T-cell (primary cell): ENCODE measurements around the gene RER1. TPM values are rescaled to one million over a fixed set of nuclear protein-coding genes. Genes with fewer than 3 reads are reported as not detected.

Experiments
- ATAC-seq, 4 experiments: fragments of 200-7000 bp in 3 of 4; fragments of 150-1000 bp in 1 of 4; cut with Tn5 transposase; replicated peaks in 1 of 4; 1 replicate in 3 of 4; 2 replicates in 1 of 4; pipeline ENCODE4 v1.10.0; 2021; ENCODE audit warnings: moderate library complexity in 3 of 4, mild to moderate bottlenecking in 2 of 4, moderate number of reproducible peaks in 1 of 4
- CTCF ChIA-PET, 2 donors: fragments of 300-600 bp; sonication (Branson Sonifier 250); formaldehyde crosslinking; loops; one replicate each; lab custom pipeline; 2022; ENCODE audit warnings: antibody characterized with exemption in 2 of 2; lab: Charles Lee
- POLR2A ChIA-PET, 2 donors: fragments of 300-600 bp; sonication (Branson Sonifier 250); formaldehyde crosslinking; loops; one replicate each; lab custom pipeline; 2022; ENCODE audit warnings: antibody characterized with exemption in 2 of 2; lab: Charles Lee
- DNase-seq, 35 experiments: peaks; one replicate each; pipeline versions ENCODE4 v3.0.0 to v3.0.0-alpha.2; 2013 to 2023
- H3K27ac ChIP-seq: one replicate; pipeline ENCODE4 v1.5.1; 2013; ENCODE audit warnings: low read length
- H3K27me3 ChIP-seq, 2 experiments: replicated peaks in 1 of 2; 1 replicate in 1 of 2; 2 replicates in 1 of 2; pipeline versions ENCODE4 v1.6.1 to v1.7.0; 2013; ENCODE audit warnings: low read length in 1 of 2, mixed read lengths in 1 of 2; ENCODE audit not compliant: control insufficient read depth in 2 of 2, insufficient read depth in 2 of 2; ENCODE audit errors: extremely low read depth in 1 of 2
- H3K36me3 ChIP-seq, 2 donors: 1 replicate in 1 of 2; 2 replicates in 1 of 2; pipeline versions ENCODE4 v1.6.1 to v1.7.0; 2013; ENCODE audit warnings: low read length in 1 of 2; ENCODE audit not compliant: control insufficient read depth in 2 of 2, insufficient read depth in 1 of 2; ENCODE audit errors: extremely low read depth in 1 of 2
- H3K4me1 ChIP-seq, 2 experiments: 1 replicate in 1 of 2; 2 replicates in 1 of 2; pipeline versions ENCODE4 v1.6.1 to v1.7.0; 2013; ENCODE audit warnings: low read length in 2 of 2, mixed read lengths in 1 of 2; ENCODE audit not compliant: insufficient read depth in 2 of 2, control insufficient read depth in 1 of 2; ENCODE audit errors: extremely low read depth in 1 of 2
- H3K4me3 ChIP-seq, 2 donors: 1 replicate in 1 of 2; 2 replicates in 1 of 2; pipeline versions ENCODE4 v1.5.1 to v1.7.0; 2013; ENCODE audit warnings: mild to moderate bottlenecking in 2 of 2, low read length in 1 of 2, moderate library complexity in 1 of 2; ENCODE audit not compliant: control insufficient read depth in 1 of 2; ENCODE audit errors: extremely low read depth in 1 of 2
- H3K9me3 ChIP-seq: 2 replicates; pipeline ENCODE4 v1.7.0; 2013
- H3K27ac Mint-ChIP-seq, 2 donors: one replicate each; pipeline ENCODE4 v1.8.0; 2020 to 2021; ENCODE audit warnings: mild to moderate bottlenecking in 2 of 2, mixed read lengths in 2 of 2
- H3K27me3 Mint-ChIP-seq, 2 donors: one replicate each; pipeline ENCODE4 v1.8.0; 2021 to 2022; ENCODE audit warnings: mixed read lengths in 2 of 2
- H3K36me3 Mint-ChIP-seq: one replicate; pipeline ENCODE4 v1.8.0; 2021; ENCODE audit warnings: mixed read lengths
- H3K4me1 Mint-ChIP-seq, 3 donors: one replicate each; pipeline ENCODE4 v1.8.0; 2020 to 2022; ENCODE audit warnings: mixed read lengths in 3 of 3, mild to moderate bottlenecking in 1 of 3
- H3K4me3 Mint-ChIP-seq, 3 donors: one replicate each; pipeline ENCODE4 v1.8.0; 2020 to 2022; ENCODE audit warnings: mild to moderate bottlenecking in 3 of 3, mixed read lengths in 3 of 3, moderate library complexity in 3 of 3
- H3K9me3 Mint-ChIP-seq, 3 donors: one replicate each; pipeline ENCODE4 v1.8.0; 2020 to 2022; ENCODE audit warnings: mixed read lengths in 3 of 3
- WGBS: methylation state at CpG from one replicate; pipeline ENCODE4 v1.1.5; 2013; ENCODE audit warnings: missing lambda C conversion rate; ENCODE audit not compliant: insufficient coverage; 5-methylcytosine and 5-hydroxymethylcytosine counted together
- total RNA-seq, 35 experiments: library from RNA in 6 of 35; stranded (reverse) in 6 of 35; fragments of 120-200 nt in 1 of 35; gene quantifications; one replicate each; pipeline versions ENCODE4 v1.2.1 to v1.2.4 and lab custom pipeline; 2013 to 2026

The RER1 gene
- total RNA-seq, 5 donors from 2014 or later (not counting 1 experiment from before 2014, with no cell fraction given): 84.3 to 129 (median 125) TPM

- Histone ChIP-seq H3K4me3 (no peak overlapping the region), H3K4me1 (no peaks in the 10 kb centered on the region), H3K36me3 (no peaks in the 10 kb centered on the region), H3K9me3 (no peaks in the 10 kb centered on the region), H3K27ac (no peak overlapping the region), H3K27me3 (peaks cover 0 to 15% of the 10 kb centered on the region in 2 experiments)
- ChIA-PET CTCF (no interaction called here), POLR2A (no interaction called here)
- H3K4me1 Mint-ChIP-seq: no peaks in the 10 kb centered on the region
- H3K4me3 Mint-ChIP-seq: no peak overlapping the region
- peaks cover 5% of the 10 kb centered on the region for H3K36me3 Mint-ChIP-seq
- ATAC-seq: no peak
- no peak for DNase-seq
- no peak overlapping the region for H3K27ac Mint-ChIP-seq
- no peaks in the 10 kb centered on the region for H3K9me3 Mint-ChIP-seq
- H3K27me3 Mint-ChIP-seq: no peaks in the 10 kb centered on the region
- WGBS: 87% methylated on average over 19 of the region's 20 CpGs
These were observed 17.9 kb upstream of the RER1 start for GRCh38 chr1:2373551-2374251.

GRCh38 chr1:2374252-2375155 lies 17.1 kb upstream of the RER1 start:
- 78% methylated on average over 4 of the region's 17 CpGs for WGBS
- no peak overlapping the region for H3K4me3 ChIP-seq
- H3K9me3 ChIP-seq: no peaks in the 10 kb centered on the region

DNA sequence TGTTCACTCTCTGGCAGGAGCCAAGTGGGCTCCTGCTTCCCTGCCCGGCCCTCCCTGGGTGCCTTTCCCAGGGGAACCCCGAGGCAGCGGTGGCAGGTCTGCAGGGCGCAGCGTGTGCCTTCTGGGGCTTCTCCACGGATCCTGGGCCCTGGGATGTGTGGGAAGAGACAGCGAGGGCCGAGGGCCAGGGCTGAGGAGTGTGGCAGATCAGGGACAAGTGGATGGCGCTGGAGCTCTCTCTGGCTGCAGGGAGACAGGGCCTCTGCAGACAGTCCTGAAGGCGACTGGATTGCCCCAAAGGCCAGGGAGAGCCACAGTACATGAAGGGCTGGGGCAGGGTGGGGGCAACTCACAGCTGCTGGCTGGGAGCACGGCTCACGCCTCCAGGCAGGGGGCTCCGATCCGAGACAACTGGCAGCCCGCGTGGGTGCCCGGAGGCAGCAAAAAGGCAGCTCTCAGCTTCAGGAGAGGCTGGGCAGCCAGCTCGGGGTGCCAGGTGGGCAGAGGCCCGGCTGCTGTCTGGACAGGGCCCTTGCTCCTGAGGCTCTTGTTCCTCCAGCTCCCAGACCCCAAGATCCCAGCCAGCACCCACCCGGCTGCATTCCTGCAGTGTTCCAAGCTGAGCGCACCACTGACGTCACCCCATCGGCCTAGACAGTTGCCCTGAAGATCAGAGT lies 16.3 kb upstream of the RER1 start:
- Mint-ChIP-seq H3K4me3 (no peak overlapping the region), H3K27me3 (no peaks in the 10 kb centered on the region), H3K4me1 (no peaks in the 10 kb centered on the region), H3K36me3 (peaks cover 2% of the 10 kb centered on the region), H3K27ac (no peak overlapping the region), H3K9me3 (no peaks in the 10 kb centered on the region)
- ATAC-seq (no peak), DNase-seq (no peak)
- Histone ChIP-seq H3K27me3 (peaks cover 0 to 15% of the 10 kb centered on the region in 2 experiments), H3K36me3 (no peaks in the 10 kb centered on the region), H3K9me3 (no peaks in the 10 kb centered on the region), H3K27ac (no peak overlapping the region), H3K4me3 (no peak overlapping the region), H3K4me1 (no peaks in the 10 kb centered on the region)
- WGBS: 84% methylated on average over 23 of the region's 23 CpGs
- POLR2A ChIA-PET: no interaction called here
- CTCF ChIA-PET: no interaction called here

More at GRCh38 chr1:2374252-2375155, 17.1 kb upstream of the RER1 start:
- no peaks in the 10 kb centered on the region for H3K4me1 Mint-ChIP-seq
- no peaks in the 10 kb centered on the region for H3K9me3 Mint-ChIP-seq
- ATAC-seq (no peak), DNase-seq (no peak)
- no peak overlapping the region for H3K4me3 Mint-ChIP-seq
- no peaks in the 10 kb centered on the region for H3K27me3 Mint-ChIP-seq
- no peak overlapping the region for H3K27ac Mint-ChIP-seq
- H3K36me3 Mint-ChIP-seq: peaks cover 5% of the 10 kb centered on the region
- Histone ChIP-seq H3K27ac (no peak overlapping the region), H3K4me1 (no peaks in the 10 kb centered on the region), H3K27me3 (peaks cover 0 to 15% of the 10 kb centered on the region in 2 experiments), H3K36me3 (no peaks in the 10 kb centered on the region)
- CTCF ChIA-PET: no interaction called here
- POLR2A ChIA-PET: no interaction called here

DNA sequence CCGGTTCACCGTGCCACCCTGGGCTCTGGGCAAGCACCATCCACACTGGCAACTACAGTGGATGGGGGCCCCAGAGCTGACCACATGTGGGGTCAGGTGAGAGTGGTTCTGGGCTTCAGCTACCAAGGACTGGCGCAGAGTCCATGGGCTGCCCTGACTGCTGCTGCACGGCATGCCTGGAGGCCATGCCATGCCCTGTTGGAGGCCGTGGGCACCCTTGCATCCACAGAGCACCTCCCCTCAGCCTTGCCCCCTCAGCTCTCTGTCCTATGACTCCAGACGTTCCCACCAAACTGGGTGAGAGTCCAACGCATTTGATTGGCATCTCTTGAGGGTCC lies 15.7 kb upstream of the RER1 start:
- no peak overlapping the region for H3K27ac ChIP-seq
- ChIA-PET CTCF (no interaction called here), POLR2A (no interaction called here)
- no peak for DNase-seq
- H3K27ac Mint-ChIP-seq: no peak overlapping the region
- no peaks in the 10 kb centered on the region for H3K36me3 ChIP-seq
- WGBS: 76% methylated on average over 7 of the region's 7 CpGs
- H3K4me3 Mint-ChIP-seq: no peak overlapping the region
- no peaks in the 10 kb centered on the region for H3K9me3 Mint-ChIP-seq
- H3K27me3 Mint-ChIP-seq: no peaks in the 10 kb centered on the region
- no peaks in the 10 kb centered on the region for H3K9me3 ChIP-seq
- H3K27me3 ChIP-seq: peaks cover 0 to 15% of the 10 kb centered on the region in 2 experiments
- ATAC-seq: no peak
- H3K4me1 ChIP-seq: no peaks in the 10 kb centered on the region
- no peaks in the 10 kb centered on the region for H3K4me1 Mint-ChIP-seq
- no peak overlapping the region for H3K4me3 ChIP-seq
- peaks cover 2% of the 10 kb centered on the region for H3K36me3 Mint-ChIP-seq

- H3K36me3 Mint-ChIP-seq: no peaks in the 10 kb centered on the region
- ChIA-PET POLR2A (no interaction called here), CTCF (interaction anchor here in 1 of 2 donors (0.6 kb wide), 1 partner anchor 187 kb away, joined by 4 read pairs; no protein-coding TSS in a partner anchor)
- 86% methylated on average over 23 of the region's 23 CpGs for WGBS
- peaks cover 0 to 15% of the 10 kb centered on the region in 2 experiments for H3K27me3 ChIP-seq
- no peak overlapping the region for H3K4me3 Mint-ChIP-seq
- H3K27ac Mint-ChIP-seq: no peak overlapping the region
- DNase-seq (no peak), ATAC-seq (no peak)
- no peak overlapping the region for H3K27ac ChIP-seq
- no peaks in the 10 kb centered on the region for H3K9me3 Mint-ChIP-seq
- H3K4me1 Mint-ChIP-seq: no peaks in the 10 kb centered on the region
- H3K4me1 ChIP-seq: peaks cover 0 to under 1% of the 10 kb centered on the region in 2 experiments
- H3K9me3 ChIP-seq: no peaks in the 10 kb centered on the region
- H3K36me3 ChIP-seq: no peaks in the 10 kb centered on the region
- H3K27me3 Mint-ChIP-seq: no peaks in the 10 kb centered on the region
- H3K4me3 ChIP-seq: no peak overlapping the region
These were observed 15.3 kb upstream of the RER1 start for GRCh38 chr1:2376261-2376741.
